NOMO-1 treated with dmso at 0.1 percent for 144 hours (cell line): Measurements from ENCODE around the gene PRF1.
"Not testable (repeated sequence)": the region's sequence is repeated elsewhere in the genome, so short reads cannot be mapped to it uniquely, and the experiment has no call there.

Source experiments
- DNase-seq: peaks from one replicate; lab custom pipeline; 2025; ENCODE audit not compliant: unreplicated experiment; lab: John Stamatoyannopoulos, UW

The PRF1 gene

DNA sequence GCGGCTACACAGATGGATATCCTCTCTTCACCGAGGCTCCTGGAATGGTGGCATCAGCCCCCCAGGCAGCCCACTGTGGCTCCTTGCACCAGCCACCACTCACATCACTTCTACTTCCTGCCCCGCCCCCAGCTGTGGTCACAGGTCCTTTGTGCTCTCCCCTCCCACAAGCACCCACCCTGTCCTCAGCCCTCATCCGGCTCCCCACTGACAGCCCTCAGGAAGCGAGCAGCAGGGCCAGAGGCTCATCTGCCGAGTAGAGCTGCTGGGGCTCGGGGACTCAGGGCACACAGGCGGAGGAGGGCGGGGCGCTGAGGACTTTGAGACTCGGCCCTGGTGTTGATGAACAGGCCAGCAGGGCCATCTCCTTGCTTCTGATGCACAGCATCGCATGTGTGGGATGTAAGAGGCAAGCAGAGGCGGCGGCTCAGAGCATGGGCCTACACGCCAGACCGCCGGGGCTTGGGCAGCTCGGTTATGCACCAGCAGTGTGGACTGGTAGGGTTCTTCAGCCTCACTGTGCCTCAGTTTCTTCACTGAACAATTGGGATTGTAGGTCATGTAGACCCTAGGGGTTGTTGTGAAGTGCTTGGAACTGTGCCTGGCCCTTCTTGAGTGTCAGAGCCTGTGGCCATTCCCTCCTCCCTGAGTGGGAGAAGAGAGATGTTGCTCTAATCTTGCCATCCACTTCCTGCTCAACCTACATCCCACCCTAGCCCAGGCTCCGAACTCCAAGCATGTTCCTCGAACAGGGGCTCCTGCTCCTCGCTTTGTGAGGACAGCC, at the start of gene PRF1:
PRF1 (minus strand) TSS at position 77 of the 784 bp plus-strand sequence. CDS start 1,839 bp downstream, outside the sequence.
- no peak for DNase-seq

- DNase-seq: no peak
Measured at GRCh38 chr10:70651661-70652060, 49.1 kb upstream of the PRF1 start.

DNA sequence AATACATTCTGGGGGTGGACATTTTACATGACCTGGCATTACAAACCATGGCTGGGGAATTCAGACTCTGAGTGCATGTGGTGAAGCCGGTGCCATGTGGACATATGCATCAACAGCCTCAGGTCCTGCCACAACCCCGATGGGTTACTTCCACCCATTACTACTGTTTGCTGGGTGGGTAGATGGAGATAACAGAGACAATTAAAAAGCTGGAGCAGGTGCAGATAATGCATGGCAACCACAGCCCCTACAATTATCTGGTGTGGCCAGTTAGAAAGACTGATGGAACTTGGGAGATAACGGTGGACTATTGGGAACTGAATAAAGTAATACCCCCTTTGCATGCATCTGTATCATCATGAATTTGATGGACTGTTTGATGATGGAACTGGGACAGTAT, 48.2 kb upstream of the PRF1 start:
- DNase-seq: no peak

DNA sequence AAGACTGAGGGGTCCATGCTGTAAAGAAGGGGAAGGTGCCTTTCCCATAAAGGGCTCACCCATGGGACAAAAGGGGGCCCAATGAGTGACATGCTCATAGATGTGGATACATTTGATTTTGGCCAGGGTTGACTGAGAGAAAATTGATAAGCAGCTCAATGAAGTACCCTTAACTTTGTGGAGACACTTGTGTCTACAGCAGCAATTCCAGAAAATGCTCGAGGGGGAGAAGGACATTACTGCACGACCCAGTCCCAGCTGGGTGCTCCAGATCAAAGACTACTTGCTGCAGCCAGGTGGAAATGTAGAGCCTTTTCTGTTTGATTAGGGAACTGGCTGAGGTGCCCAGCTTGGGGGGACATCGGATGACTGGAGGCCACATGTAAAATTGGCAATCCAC, 47.6 kb upstream of the PRF1 start:
- no peak for DNase-seq

GRCh38 chr10:70649526-70649925, 47.0 kb upstream of the PRF1 start:
- DNase-seq: no peak

- no peak for DNase-seq
Measured at GRCh38 chr10:70648427-70648826, 45.9 kb upstream of the PRF1 start.

DNA sequence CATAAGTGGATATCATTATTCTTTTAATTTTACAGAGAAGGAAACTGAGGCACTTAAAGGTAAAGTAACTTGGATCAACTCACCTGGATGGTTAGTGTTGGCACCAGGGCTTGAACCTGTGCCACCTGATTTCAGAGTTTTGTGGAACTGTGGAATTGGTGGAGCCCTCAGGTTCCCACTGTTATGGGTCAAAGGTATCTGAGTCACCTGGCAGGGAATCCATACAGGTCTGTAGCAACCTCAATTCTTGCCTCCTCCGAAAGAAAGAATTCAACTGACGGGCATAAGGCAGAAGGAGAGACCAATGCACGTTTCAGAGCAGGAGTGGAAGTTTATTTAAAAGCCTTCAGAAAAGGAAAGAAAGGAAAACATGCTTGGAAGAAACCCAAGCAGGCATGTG, 44.5 kb upstream of the PRF1 start:
- no peak for DNase-seq

GRCh38 chr10:70644959-70645358, 42.4 kb upstream of the PRF1 start:
- not testable (repeated sequence) for DNase-seq

DNA sequence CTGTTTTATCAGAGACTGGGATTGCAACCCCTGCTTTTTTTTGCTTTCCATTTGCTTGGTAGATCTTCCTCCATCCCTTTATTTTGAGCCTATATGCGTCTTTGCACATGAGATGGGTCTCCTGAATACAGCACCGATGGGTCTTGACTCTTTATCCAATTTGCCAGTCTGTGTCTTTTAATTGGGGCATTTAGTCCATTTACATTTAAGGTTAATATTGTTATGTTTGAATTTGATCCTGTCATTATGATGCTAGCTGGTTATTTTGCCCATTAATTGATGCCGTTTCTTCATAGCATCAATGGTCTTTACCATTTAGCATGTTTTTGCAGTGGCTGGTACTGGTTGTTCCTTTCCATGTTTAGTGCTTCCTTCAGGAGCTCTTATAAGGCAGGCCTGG, 40.7 kb upstream of the PRF1 start:
- DNase-seq: not testable (repeated sequence)

DNA sequence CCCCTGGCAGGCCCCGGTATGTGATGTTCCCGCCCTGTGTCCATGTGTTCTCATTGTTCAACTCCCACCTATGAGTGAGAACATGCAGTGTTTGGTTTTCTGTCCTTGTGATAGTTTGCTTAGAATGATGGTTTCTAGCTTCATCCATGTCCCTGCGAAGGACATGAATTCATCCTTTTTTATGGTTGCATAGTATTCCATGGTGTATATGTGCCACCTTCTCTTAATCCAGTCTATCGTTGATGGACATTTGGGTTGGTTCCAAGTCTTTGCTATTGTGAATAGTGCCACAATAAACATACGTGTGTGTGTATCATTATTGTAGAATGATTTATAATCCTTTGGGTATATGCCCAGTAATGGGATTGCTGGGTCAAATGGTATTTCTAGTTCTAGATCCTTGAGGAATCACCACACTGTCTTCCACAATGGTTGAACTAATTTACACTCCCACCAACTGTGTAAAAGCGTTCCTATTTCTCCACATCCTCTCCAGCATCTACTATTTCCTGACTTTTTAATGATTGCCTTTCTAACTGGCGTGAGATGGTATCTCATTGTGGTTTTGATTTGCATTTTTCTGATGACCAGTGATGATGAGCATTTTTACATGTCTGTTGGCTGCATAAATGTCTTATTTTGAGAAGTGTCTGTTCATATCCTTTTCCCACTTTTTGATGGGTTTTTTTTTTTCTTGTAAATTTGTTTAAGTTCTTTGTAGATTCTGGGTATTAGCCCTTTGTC, 37.3 kb upstream of the PRF1 start:
- DNase-seq: not testable (repeated sequence)

DNA sequence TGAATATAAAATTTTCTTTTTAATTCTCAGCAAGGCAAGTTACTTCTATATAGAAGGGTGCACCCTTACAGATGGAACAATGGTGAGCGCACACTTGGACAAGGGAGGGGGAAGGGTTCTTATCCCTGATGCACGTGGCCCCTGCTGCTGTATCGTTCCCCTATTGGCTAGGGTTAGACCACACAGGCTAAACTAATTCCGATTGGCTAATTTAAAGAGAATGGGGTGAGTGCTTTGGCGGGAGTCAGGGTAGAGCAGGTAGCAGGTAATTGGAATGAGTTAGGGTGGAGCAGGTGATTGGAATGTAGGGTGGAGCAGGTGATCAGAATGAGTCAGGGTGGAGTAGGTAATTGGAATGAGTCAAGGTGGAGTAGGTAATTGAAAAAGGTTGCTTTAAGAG, 32.0 kb upstream of the PRF1 start:
- not testable (repeated sequence) for DNase-seq

- DNase-seq: no peak
Measured at GRCh38 chr10:70634011-70634410, 31.5 kb upstream of the PRF1 start.

GRCh38 chr10:70631735-70632134, 29.2 kb upstream of the PRF1 start:
- DNase-seq: not testable (repeated sequence)

GRCh38 chr10:70629338-70629737, 26.8 kb upstream of the PRF1 start:
- no peak for DNase-seq

DNA sequence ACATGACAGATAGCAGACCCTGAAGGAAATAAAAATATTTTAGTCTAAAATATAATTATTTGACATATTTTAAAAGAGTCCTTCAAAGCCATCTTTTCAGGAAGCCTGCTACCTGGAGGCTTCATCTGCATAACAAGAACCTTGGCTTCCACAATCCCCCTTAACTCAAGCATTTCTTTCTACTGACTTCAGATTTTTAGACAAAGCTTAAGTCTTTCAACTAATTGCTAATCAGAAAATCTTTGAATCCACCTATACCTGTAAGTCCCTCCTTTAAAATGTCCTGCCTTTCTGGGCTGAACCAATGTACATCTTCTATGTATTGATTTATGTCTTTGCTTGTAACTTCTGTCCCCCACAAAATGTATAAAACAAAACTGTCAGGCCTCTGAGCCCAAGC, 23.5 kb upstream of the PRF1 start:
- DNase-seq: no peak

- no peak for DNase-seq
Measured at GRCh38 chr10:70622981-70623844, 20.7 kb upstream of the PRF1 start.

- DNase-seq: no peak
Measured at GRCh38 chr10:70622541-70622940, 20.0 kb upstream of the PRF1 start.

DNA sequence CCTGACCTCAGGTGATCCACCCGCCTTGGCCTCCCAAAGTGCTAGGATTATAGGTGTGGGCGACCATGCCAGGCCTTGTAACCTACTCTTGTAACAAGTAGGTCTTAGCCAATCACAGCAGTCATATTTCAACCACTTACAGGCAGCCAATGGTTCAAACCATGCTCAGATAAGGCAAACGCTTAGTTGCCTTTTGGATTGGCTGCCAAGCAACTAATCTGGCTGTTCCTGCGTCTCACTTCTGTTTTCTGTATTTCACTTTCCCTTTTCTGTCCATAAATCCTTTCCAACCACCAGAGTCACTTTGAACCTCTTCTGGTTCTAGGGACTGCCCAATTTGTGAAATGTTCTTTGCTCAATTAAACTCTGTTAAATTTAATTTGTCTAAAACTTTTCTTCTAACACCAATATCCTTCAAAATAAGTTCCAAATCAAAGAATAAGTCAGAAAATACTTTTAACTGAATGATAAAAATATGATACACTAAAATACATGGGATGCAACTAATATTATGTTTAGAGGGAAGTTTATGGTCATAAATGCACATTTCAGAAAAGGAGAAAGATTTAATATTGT, 19.1 kb upstream of the PRF1 start:
- DNase-seq: no peak

DNA sequence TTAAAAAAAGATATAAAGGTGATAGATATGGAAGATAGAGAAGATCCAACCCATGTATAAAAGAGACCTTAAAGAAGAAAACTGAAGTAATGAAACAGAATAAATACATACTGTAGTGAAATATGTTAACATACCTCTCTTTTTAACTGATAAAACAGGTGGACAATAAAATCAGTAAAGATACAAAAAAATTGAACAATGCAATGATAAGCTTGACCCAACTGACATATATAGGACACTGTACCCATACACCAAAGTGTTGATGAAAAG, 17.4 kb upstream of the PRF1 start:
- DNase-seq: no peak

GRCh38 chr10:70619271-70620019, 16.9 kb upstream of the PRF1 start:
- no peak for DNase-seq

DNA sequence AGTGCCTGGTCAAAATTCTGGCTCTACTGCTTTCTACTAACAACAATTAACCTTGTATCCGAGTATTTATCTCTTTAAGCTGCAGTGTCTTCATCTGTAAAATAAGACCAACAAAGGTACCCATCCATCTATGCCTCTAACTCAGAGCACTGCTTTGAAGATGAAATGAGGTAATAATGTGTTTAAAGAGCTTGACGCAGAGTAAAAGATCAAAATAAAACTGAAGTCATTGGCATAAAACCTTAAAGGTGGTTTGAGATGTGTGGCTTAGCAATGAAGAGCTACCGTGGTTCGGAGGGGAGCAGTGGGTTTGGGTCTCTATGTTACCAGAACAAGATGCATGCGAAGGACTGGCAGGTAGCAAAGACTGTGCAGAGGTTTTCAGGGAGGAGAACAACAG, 16.1 kb upstream of the PRF1 start:
- DNase-seq: no peak
